ENCODE results near the gene MADD.
"Not testable (repeated sequence)": the region's sequence is repeated elsewhere in the genome, so short reads cannot be mapped to it uniquely, and the experiment has no call there.

Gene MADD

DNA sequence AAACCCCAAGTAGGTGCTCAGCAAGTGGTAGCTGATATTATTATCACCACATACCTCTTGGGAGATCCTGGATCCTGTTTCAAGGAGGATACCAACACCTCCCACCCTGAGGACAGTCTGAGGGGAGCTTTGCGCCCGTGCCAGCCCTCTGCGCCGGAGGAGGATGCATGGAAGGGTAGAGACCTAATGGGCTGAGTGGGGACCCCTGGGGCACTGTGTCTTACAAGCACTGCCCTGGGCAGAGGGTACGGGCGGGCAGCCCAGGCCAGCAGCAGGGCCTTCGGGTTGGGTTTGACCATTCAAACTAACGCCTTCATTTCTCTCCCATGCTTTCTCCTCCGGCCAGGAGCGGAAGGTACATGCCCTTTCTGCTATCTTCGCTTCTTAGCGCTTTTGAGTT is 56.3 kb downstream of the MADD start:
- no peak for DNase-seq

DNA sequence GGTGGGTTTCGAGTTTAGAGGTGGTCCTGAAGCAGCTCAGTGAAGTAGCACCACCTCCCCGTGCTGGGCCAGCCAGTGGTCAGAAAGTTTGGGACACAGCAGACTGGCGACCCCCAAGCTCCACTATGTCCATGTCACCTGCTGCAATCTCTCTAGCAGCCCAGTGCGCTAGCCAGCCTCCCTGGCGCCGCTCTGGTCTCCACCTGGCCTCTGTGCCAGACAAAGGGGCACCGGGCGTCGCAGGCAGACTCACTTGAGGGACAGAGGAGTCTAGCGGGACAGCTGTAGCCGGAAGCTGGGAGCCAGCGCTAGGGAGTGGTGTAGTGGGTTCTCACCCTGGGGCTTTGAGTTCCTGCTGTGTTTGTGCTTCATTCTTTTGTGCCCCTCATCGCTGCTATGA is 57.1 kb downstream of the MADD start:
- DNase-seq, result no peak

DNA sequence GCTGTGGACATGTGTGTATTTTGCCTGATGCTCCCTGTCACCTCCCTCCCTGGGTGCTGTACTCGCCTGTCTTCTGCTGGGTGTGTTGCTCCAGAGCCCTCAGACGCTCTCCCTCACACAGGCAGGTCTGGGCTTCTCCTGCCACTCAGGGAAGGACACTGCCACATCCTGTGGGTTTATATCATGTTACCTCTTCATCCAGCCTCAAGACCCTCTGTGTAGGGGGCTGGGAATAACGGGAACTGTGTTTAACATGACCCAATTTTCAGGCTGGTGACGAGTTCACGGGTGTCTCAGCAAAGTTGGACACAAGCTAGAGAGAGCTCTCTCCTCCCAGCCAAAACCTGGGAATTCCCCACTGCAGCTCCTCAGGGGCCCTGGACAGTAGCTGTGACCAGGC is 58.0 kb downstream of the MADD start:
- DNase-seq, result no peak

- DNase-seq, result no peak
These were observed 58.8 kb downstream of the MADD start for GRCh38 chr11:47328449-47329390.

DNA sequence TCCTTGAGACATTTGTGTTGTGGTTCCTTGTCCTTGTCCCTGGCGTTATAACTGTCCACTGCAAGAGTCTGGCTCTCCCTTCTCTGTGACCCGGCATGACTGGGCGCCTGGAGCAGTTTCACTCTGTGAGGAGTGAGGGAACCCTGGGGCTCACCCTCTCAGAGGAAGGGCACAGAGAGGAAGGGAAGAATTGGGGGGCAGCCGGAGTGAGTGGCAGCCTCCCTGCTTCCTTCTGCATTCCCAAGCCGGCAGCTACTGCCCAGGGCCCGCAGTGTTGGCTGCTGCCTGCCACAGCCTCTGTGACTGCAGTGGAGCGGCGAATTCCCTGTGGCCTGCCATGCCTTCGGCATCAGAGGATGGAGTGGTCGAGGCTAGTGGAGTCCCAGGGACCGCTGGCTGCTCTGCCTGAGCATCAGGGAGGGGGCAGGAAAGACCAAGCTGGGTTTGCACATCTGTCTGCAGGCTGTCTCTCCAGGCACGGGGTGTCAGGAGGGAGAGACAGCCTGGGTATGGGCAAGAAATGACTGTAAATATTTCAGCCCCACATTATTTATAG is 59.6 kb downstream of the MADD start:
- DNase-seq, result no peak

DNA sequence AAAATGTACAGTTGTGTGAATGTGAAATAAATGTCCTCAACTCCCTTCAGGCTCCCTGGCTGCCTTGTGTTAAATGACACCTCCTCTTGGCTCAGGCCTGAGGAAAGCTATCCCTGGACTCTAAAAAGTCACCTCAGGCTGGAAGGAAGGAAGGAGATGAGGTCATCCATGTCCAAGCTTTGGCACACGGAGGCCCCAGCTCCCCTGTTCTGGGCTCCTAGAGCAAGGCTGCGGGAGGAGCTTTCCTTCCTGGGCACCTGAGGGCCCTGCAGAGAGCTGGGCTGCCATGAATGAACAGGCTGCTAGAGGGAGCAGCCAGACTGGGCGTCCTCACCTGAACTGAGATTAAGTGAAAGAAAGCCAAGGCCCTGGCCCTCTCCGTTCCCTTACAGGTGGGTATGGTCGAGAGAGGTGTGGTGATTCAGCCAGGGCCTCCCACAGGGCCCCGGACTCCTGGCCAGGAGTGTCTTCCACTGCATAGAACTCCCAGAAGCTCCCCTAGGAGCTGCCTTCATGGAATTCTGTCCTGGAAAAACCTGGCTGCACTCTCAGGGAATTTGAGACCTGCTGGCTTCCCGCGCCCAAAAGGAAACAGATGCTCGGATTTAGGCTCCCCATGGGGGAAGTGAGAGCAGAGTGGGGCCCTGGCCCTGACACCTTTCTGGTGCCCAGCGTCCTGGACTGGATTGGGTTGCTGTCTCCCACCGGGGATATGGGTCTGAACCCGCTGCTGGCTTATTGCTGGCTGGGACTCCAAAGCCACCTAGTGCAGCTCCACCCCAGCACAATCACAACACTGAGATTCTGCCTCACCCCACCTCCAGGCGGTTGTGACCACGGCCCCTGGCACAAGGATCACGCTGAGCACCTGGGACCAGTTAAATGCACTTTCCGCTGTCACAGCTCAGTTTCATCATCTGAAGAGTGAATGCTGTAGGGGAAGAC is 60.3 kb downstream of the MADD start:
- peak; percentile 6 for DNase-seq

GRCh38 chr11:47331454-47332302 is 61.7 kb downstream of the MADD start:
- DNase-seq, result no peak

GRCh38 chr11:47332303-47332711 is 62.4 kb downstream of the MADD start:
- no peak for DNase-seq

GRCh38 chr11:47332791-47333525 is 63.0 kb downstream of the MADD start:
- DNase-seq, result no peak

DNA sequence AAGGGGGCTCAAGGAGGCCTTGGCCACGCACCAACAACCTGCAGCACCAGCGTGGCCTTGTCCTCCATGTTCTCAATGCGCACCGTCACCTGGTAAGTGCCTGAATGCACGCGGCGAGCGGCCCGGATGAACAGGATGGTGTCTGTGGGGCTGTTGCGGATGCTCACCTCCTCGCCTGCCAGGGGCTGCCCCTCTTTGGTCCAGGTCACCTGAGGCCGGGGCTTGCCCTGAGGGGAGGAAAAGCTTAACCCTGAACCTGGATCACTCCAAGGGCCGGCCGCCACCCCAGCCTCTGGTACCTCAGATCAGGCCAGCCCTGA is 63.6 kb downstream of the MADD start:
- no peak for DNase-seq

- DNase-seq, result no peak
These were observed 64.0 kb downstream of the MADD start for GRCh38 chr11:47333886-47334443.

DNA sequence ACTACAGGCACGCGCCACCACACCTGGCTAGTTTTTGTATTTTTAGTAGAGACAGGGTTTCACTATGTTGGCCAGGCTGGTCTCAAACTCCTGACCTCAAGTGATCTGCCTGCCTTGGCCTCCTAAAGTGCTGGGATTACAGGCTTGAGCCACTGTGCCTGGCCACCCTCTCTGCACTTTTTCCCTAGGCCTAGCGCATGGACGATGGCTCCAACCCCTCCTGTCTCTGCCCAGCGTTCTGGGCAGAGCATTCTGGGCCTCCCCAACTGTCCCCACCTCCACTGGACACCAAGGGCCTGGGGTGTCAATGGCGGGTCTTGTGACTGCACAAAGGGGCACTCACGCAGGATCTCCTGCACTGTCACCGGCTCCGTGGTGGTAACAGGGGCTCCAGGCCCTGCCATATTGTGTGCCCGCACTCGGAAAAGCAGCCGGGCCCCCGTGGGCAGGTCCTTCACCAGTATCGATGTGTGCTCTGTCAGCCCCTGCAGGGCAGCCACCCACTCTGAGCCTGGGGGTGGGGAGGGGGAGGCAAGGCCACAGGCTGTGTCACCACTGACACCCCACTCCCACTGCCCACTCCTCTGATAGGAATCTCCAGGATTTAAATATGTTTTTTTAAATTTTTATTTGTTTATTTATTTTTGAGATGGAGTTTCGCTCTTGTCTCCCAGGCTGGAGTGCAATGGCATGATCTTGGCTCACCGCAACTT is 64.9 kb downstream of the MADD start:
- not testable (repeated sequence) for DNase-seq

GRCh38 chr11:47335733-47336132 is 65.8 kb downstream of the MADD start:
- DNase-seq, result no peak

DNA sequence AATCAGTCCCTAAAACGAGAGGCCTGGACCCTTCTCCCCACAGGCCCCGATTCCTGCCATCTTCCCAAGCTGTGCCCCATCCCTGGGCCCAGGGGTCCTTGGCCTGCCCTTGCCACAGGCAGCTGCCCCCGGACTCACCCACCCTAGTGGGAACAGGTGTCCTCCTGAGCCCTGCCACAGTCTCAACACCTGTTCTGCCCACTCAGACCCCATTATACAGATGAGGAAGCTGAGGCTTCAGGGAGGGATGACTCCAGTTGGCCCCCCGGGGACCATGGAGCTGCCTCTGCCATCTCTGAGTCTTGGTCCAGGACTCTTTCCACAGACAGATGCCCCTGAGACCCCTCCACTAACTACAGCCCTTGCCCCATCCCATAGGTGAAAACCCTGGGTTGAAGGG is 66.7 kb downstream of the MADD start:
- DNase-seq, result no peak

DNA sequence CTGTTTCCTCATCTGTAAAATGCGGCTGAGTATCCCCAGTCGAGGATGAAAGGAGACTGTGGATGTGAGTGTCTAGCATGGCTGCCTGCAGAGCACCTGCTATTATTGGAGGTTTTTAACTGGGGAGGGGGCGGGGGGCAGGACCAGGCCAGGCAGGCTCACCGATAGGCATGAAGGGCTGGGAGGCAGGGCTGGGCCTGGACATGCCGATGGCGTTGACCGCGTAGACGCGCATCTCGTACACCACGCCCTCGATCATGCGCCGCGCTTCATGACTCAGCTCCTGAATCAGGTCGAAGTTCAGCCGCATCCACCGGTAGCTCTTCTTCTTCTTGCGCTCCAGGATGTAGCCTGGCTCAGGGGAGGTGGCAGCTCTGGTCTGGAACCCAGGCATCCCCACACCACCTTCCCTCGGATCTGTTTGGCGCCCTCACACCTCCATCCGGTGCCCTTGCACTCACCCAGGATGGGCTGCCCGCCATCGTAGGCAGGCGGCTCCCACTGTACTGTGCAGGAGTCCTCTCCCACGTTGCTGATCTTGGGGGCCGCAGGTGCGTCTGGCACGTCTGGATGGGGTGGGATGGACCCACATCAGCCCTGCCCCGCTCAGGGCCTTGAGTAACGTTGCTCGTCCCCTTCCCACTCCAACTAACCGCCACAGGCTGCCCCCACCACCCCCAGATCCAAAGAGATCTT is 67.4 kb downstream of the MADD start:
- no peak for DNase-seq

DNA sequence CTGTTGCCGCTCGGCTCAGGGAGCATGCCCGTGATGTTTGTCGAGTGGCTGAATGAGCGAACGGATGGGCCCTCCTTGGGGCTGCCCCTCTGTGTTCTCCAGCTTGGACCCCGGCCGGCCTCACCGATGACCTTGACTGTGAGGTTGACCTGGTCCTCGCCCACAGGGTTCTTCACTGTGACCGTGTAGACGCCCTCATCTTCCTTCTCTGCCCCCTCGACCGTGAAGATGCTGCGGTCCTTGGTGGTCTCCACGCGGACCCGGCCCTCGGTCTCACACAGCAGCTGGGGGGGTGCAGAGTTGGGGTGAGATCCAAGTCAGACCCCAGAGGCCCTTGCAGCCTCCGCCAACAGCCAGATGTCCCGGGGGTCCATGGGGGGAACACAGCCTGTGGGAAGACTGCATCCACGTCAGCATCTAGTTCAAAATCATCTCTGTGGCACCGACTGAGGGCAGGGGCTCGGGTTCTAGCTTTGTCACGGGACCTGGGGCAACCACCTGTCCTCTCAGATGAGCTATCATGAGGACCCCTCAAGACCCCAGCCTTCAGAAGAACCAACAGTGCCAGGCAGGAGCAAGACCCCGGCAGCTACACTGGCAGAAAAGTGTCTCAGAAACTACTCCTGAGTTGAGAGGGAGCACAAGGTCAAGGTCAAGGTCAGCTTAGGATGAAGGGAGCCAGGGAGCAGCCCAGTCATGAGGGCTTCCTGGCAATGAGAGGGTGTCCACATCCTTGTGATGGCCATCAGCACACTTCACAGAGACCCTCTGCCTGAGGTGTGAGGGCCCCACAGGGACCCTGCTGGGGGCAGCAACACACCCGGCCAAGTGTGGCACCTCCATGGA is 68.7 kb downstream of the MADD start:
- DNase-seq, result no peak

- no peak for DNase-seq
These were observed 70.1 kb downstream of the MADD start for GRCh38 chr11:47340010-47340409.

DNA sequence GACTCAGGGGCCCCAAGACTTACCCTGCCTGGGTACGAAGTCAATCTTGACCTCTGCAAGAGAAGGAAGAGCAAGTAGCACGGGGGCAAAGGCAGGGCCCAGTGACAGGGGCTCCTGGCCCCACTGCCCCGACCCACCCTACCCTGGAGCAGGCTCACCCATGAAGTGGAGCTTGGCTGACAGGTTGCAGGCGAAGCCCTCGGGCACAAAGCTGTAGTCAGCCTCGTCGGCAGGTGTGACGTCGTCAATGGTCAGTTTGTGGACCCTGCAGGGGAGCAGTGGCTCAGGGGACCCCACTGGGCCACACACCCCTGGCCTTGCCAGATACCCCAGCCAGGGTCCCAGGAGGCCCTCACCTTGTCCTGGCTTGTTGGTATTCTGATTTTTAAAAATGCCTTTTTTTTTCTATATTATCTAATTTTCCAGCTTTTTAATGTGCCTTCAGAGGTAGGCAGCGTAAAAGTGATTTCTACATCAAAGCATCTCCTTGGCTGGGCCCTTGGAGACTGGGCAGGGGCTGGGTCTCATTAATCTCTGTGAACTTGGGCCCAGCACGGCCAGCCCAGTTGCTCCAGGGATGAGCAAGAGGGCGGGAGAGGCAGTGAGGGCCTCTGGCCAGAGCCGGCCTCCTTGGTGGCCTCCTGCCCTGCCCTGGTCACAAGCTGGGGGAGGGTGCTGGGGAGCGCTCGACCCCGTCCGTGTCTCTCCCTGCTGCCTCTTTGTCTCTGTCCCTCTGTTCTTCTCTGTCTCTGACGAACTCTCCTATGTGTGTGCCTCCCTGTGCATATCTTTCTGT is 71.2 kb downstream of the MADD start:
- no peak for DNase-seq
